ENCODE data around the gene SMTNL2. TPM values are rescaled to one million over a fixed set of nuclear protein-coding genes. Genes with fewer than 3 reads are reported as not detected.

The SMTNL2 gene
- total and polyA plus RNA-seq, 9 of the 15 experiments (the other 6 are each of a cell fraction or from before 2014, with no cell fraction given) = not detected

- FAIRE-seq = no peak
- Histone ChIP-seq H4K20me1 (replicated peaks; ENCODE audit: control insufficient read depth, insufficient read depth, low read length) (peaks cover 13% of the 10 kb centered on the region; the same call in 1 of the 2 replicates), H3K9me1 (ENCODE audit: control insufficient read depth, insufficient read depth, low read length) (no peaks in the 10 kb centered on the region), H3K4me1 (replicated peaks in 1 of 2; ENCODE audit: control insufficient read depth in 2 of 2, insufficient read depth in 2 of 2, low read length in 2 of 2) (peaks cover 6 to 20% of the 10 kb centered on the region in 2 experiments; a peak in 4 of 5 replicates), H3K36me3 (ENCODE audit: control insufficient read depth, insufficient read depth, low read length) (no peaks in the 10 kb centered on the region), H2AFZ (ENCODE audit: low read depth, low read length) (no peak overlapping the region), H3K27ac (ENCODE audit: extremely low read depth, low read depth, low read length) (no peak overlapping the region), H3K79me2 (ENCODE audit: control insufficient read depth, insufficient read depth, low read length) (no peaks in the 10 kb centered on the region), H3K27me3 (ENCODE audit: control insufficient read depth in 2 of 2, insufficient read depth in 2 of 2, low read length in 2 of 2) (peaks cover 2 to 75% of the 10 kb centered on the region in 2 experiments; a peak in 4 of 5 replicates), H3K9me3 (replicated peaks; ENCODE audit: control insufficient read depth, insufficient read depth, low read depth, low read length) (no peaks in the 10 kb centered on the region), H3K9ac (ENCODE audit: insufficient read depth in 1 of 2, low read depth in 2 of 2, low read length in 2 of 2) (no peak overlapping the region), H3K4me3 (no peak overlapping the region), H3K4me2 (ENCODE audit: insufficient read depth, low read length) (no peak overlapping the region)
- intact Hi-C loops (cut with micrococcal nuclease) (no loop called here), in situ Hi-C loops (cut with MboI) (no loop called here)
- 0% methylated on average over 10 of the region's 12 CpGs for WGBS (ENCODE audit: insufficient coverage, low coverage, missing lambda C conversion rate)
- DNase-seq (ENCODE audit: extremely low read depth in 1 of 4, low spot score in 3 of 4) = no peak
- no TSS peak for BruUV-seq (replicated peaks)
- ChIA-PET POLR2A (interaction anchor here (0.7 kb wide), 1 partner anchor 9 kb away, joined by 4 read pairs; no protein-coding TSS in a partner anchor), CTCF (ENCODE audit: low intra/inter-chr PET ratio) (no interaction called here)
- no peak for ATAC-seq
- TF ChIP-seq ZNF780A (CRISPR knock-in tag; IDR thresholded peaks at IDR 0.05) = no peak
- no peak for TF ChIP-seq HSF4 (CRISPR knock-in tag; IDR thresholded peaks at IDR 0.05; ENCODE audit: borderline replicate concordance)
- TF ChIP-seq CEBPB (tag; IDR thresholded peaks at IDR 0.05) = no peak
- no peak for TF ChIP-seq SAFB (IDR thresholded peaks at IDR 0.05; ENCODE audit: borderline replicate concordance, low read depth, low read length)
- TF ChIP-seq NUFIP1 (IDR thresholded peaks at IDR 0.05; ENCODE audit: partially characterized antibody) = no peak
- no peak for TF ChIP-seq MEF2A (IDR thresholded peaks at IDR 0.05; ENCODE audit: control insufficient read depth, low read depth, low read length)
- TF ChIP-seq, protein P1, sequence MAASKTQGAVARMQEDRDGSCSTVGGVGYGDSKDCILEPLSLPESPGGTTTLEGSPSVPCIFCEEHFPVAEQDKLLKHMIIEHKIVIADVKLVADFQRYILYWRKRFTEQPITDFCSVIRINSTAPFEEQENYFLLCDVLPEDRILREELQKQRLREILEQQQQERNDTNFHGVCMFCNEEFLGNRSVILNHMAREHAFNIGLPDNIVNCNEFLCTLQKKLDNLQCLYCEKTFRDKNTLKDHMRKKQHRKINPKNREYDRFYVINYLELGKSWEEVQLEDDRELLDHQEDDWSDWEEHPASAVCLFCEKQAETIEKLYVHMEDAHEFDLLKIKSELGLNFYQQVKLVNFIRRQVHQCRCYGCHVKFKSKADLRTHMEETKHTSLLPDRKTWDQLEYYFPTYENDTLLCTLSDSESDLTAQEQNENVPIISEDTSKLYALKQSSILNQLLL (CRISPR knock-in tag; IDR thresholded peaks at IDR 0.05; ENCODE audit: borderline replicate concordance) = no peak
- TF ChIP-seq ETS1 (conservative IDR thresholded peaks at IDR 0.05; ENCODE audit: control insufficient read depth, low read depth, low read length) = no peak
- no peak for TF ChIP-seq BACH1 (tag; IDR thresholded peaks at IDR 0.05)
- no peak for TF ChIP-seq HDAC1 (IDR thresholded peaks at IDR 0.05)
- no peak for TF ChIP-seq ZFP36 (IDR thresholded peaks at IDR 0.05; ENCODE audit: low read depth, low read length, partially characterized antibody)
- TF ChIP-seq HNRNPH1 (optimal IDR thresholded peaks at IDR 0.05; ENCODE audit: low read depth, low read length) = no peak
- TF ChIP-seq KDM1A (IDR thresholded peaks at IDR 0.05) = no peak
- no peak for TF ChIP-seq SAFB2 (IDR thresholded peaks at IDR 0.05; ENCODE audit: borderline replicate concordance, low read depth, low read length, severe bottlenecking)
- TF ChIP-seq HDAC6 (IDR thresholded peaks at IDR 0.05; ENCODE audit: low read depth, low read length) = no peak
- TF ChIP-seq TSC22D4 (tag; IDR thresholded peaks at IDR 0.05) = no peak
- no peak for TF ChIP-seq ZHX1 (conservative IDR thresholded peaks at IDR 0.05; ENCODE audit: low read length)
- TF ChIP-seq RBBP5 (IDR thresholded peaks at IDR 0.05; ENCODE audit: borderline replicate concordance, insufficient read depth, low read length, poor library complexity, severe bottlenecking) = no peak
- no peak for TF ChIP-seq ZNF324 (CRISPR knock-in tag; IDR thresholded peaks at IDR 0.05)
These were observed 7.2 kb downstream of the SMTNL2 start for GRCh38 chr17:4591529-4591928.
